Progenitor cell of endocrine pancreas (in vitro differentiated cells): Measurements from ENCODE around the gene TBC1D2. TPM values are rescaled to one million over a fixed set of nuclear protein-coding genes. Genes with fewer than 3 reads are reported as not detected.
A peak's percentile ranks its signal among the peaks of the same experiment; 100 is the strongest.

Experiments
- DNase-seq: peaks from one replicate; pipeline ENCODE4 v3.0.0; 2021; ENCODE audit warnings: low spot score; ENCODE audit not compliant: unreplicated experiment
- H3K27ac Mint-ChIP-seq: 2 replicates; pipeline ENCODE4 v1.8.0; 2021; ENCODE audit warnings: mild to moderate bottlenecking, moderate library complexity, mixed read lengths
- H3K27me3 Mint-ChIP-seq: 2 replicates; pipeline ENCODE4 v1.8.0; 2021; ENCODE audit warnings: mixed read lengths
- H3K36me3 Mint-ChIP-seq: 2 replicates; pipeline ENCODE4 v1.8.0; 2022; ENCODE audit warnings: mixed read lengths; ENCODE audit not compliant: insufficient read depth
- H3K4me1 Mint-ChIP-seq: 2 replicates; pipeline ENCODE4 v1.8.0; 2021; ENCODE audit warnings: low read depth, mixed read lengths
- H3K4me3 Mint-ChIP-seq: 2 replicates; pipeline ENCODE4 v1.8.0; 2021; ENCODE audit warnings: low read depth, mild to moderate bottlenecking, moderate library complexity, mixed read lengths
- H3K9me3 Mint-ChIP-seq: 2 replicates; pipeline ENCODE4 v1.8.0; 2021; ENCODE audit warnings: low read depth, mixed read lengths
- CTCF ChIP-seq: fragments of 200-600 bp; sonication (generic); IDR thresholded peaks from one replicate; pipeline ENCODE4 v1.5.0; 2021; ENCODE audit warnings: antibody characterized with exemption, mild to moderate bottlenecking; ENCODE audit not compliant: unreplicated experiment
- total RNA-seq: library from RNA; stranded (reverse); gene quantifications from 2 replicates; pipeline ENCODE4 v1.2.1, GENCODE V29; 2021

Gene TBC1D2
- total RNA-seq, 1 donor from 2014 or later = 8.5 TPM

- Mint-ChIP-seq H3K4me3 (no peak overlapping the region), H3K27me3 (no peaks in the 10 kb centered on the region), H3K4me1 (peaks cover 2% of the 10 kb centered on the region), H3K36me3 (no peaks in the 10 kb centered on the region), H3K9me3 (no peaks in the 10 kb centered on the region), H3K27ac (no peak overlapping the region)
- TF ChIP-seq CTCF = no peak
- no peak for DNase-seq
Measured at GRCh38 chr9:98187926-98188325, 67.5 kb downstream of the TBC1D2 start.

GRCh38 chr9:98186236-98186635 is 69.2 kb downstream of the TBC1D2 start:
- no peaks in the 10 kb centered on the region for H3K9me3 Mint-ChIP-seq
- no peaks in the 10 kb centered on the region for H3K27me3 Mint-ChIP-seq
- H3K27ac Mint-ChIP-seq = no peak overlapping the region
- H3K36me3 Mint-ChIP-seq = no peaks in the 10 kb centered on the region
- H3K4me1 Mint-ChIP-seq = peaks cover 6% of the 10 kb centered on the region
- no peak for DNase-seq
- no peak for TF ChIP-seq CTCF
- no peak overlapping the region for H3K4me3 Mint-ChIP-seq

DNA sequence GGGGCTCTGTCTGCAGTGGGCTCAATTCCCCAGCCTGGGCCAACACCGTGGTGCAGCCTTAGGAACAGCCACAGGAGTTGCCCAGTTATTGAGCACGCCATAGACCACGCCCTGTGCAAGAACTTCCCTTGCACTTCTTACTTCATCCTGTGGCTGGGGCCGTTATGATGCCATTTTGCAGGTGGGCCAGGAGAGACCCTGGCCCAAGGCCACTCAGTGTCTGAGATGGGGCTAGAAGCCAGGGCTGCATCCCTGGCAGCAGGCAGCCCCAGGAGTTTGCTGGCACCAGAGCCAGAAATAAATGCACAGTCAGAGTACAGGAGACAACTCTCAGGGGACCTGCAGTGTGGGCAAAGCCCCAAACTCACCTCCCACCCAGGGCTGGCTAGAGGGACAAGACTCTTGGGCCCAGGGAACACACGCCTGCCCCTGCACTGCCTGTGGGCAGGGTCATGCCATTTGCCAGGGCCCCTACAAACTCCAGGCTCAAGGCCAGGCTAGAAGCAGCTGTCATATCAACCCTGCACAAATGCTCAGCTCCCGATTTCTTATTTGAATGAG is 69.8 kb downstream of the TBC1D2 start:
- no peaks in the 10 kb centered on the region for H3K9me3 Mint-ChIP-seq
- TF ChIP-seq CTCF = no peak
- peaks cover 6% of the 10 kb centered on the region for H3K4me1 Mint-ChIP-seq
- H3K27ac Mint-ChIP-seq = no peak overlapping the region
- H3K4me3 Mint-ChIP-seq = no peak overlapping the region
- no peaks in the 10 kb centered on the region for H3K27me3 Mint-ChIP-seq
- H3K36me3 Mint-ChIP-seq = no peaks in the 10 kb centered on the region
- no peak for DNase-seq

DNA sequence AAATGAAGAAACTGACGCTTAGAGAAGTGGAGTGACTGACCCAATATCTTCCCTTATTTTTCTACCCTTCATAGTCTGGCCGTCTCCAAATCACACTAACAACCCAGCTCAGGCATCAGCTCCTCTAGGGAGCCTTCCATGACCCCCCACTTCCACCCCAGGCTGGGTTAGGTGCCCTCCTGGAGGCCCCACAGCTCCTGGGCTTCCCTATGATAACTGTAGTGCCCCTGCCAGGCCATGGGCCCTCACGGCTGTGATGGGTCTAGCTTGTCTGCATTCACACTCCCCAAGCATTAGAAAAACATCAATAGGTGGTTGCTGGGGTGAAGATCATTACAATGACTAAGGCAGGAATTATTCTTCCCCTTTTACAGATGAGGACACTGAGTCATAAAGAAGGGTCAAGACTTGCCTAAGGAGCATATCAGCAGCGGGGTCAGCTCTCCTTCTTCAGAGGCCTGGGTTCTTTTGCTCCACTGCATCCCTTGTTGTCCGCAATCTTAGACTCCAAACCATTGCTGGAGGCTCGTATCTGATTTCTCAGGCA is 70.4 kb downstream of the TBC1D2 start:
- DNase-seq = no peak
- Mint-ChIP-seq H3K27me3 (no peaks in the 10 kb centered on the region), H3K4me3 (no peak overlapping the region), H3K36me3 (no peaks in the 10 kb centered on the region), H3K4me1 (peaks cover 6% of the 10 kb centered on the region), H3K27ac (peak overlapping the region; percentile 42), H3K9me3 (no peaks in the 10 kb centered on the region)
- no peak for TF ChIP-seq CTCF

DNA sequence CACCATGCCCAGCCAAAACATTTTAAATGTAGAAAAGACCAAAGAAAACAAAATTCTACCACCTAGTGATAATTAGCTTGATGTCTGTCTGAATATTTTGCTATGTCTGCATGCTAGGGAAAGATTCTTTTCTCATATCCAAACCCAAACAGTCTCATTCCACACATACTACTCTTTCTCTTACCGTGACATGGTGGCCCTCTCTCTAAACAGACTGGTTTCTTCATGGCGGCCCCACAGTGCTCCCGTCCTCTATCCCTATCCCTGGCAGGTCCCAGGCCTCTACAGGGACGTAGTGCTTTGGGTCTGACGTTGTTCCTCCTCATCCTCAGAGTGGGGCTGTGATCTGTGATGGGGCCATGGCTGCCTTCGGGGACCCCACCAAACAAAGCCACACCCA is 71.1 kb downstream of the TBC1D2 start:
- Mint-ChIP-seq H3K4me3 (no peak overlapping the region), H3K27me3 (no peaks in the 10 kb centered on the region), H3K4me1 (peaks cover 6% of the 10 kb centered on the region), H3K9me3 (no peaks in the 10 kb centered on the region), H3K27ac (no peak overlapping the region), H3K36me3 (no peaks in the 10 kb centered on the region)
- no peak for TF ChIP-seq CTCF
- no peak for DNase-seq
